Measurements from ENCODE around the gene CHIC2. TPM values are rescaled to one million over a fixed set of nuclear protein-coding genes. Genes with fewer than 3 reads are reported as not detected.
"Not testable (repeated sequence)": the region's sequence is repeated elsewhere in the genome, so short reads cannot be mapped to it uniquely, and the experiment has no call there.

The CHIC2 gene
- total and polyA plus RNA-seq, 2 experiments from 2014 or later, result 111 to 137 TPM

- no peaks in the 10 kb centered on the region for H3K9me3 ChIP-seq (ENCODE audit: low read depth)
- H3K4me1 ChIP-seq (ENCODE audit: insufficient read depth), result peaks cover 72% of the 10 kb centered on the region
- in situ Hi-C loops (cut with MboI), result no loop called here
- peaks cover 77% of the 10 kb centered on the region for H4K20me1 ChIP-seq (ENCODE audit: insufficient read depth)
- no peak overlapping the region for H3K9ac ChIP-seq
- TF ChIP-seq EZH2phosphoT487 (IDR thresholded peaks at IDR 0.05; ENCODE audit: insufficient read depth, low read depth) (no peak), EZH2 (IDR thresholded peaks at IDR 0.05; ENCODE audit: insufficient read depth, poor library complexity, severe bottlenecking) (no peak)
- 95 to 98% methylated on average over 1 of the region's 1 CpG for WGBS, 2 experiments (ENCODE audit: low coverage in 1 of 2, low lambda C conversion rate in 2 of 2, missing lambda C conversion rate in 2 of 2)
- peaks cover 100% of the 10 kb centered on the region for H3K79me2 ChIP-seq (ENCODE audit: insufficient read depth)
- no peak overlapping the region for H2AFZ ChIP-seq
- H3K27ac ChIP-seq, result no peak overlapping the region
- H3F3A ChIP-seq (ENCODE audit: insufficient read depth), result peaks cover 25% of the 10 kb centered on the region
- H3K4me3 ChIP-seq, result no peak overlapping the region
- H3K9me2 ChIP-seq (ENCODE audit: insufficient read depth), result no peaks in the 10 kb centered on the region
- no peak for DNase-seq
- H3K36me3 ChIP-seq (ENCODE audit: low read depth), result peaks cover 7% of the 10 kb centered on the region
- H3K4me2 ChIP-seq (ENCODE audit: unreplicated experiment), result no peak overlapping the region
- no peaks in the 10 kb centered on the region for H3K27me3 ChIP-seq (replicated peaks; ENCODE audit: insufficient read depth)
Measured at GRCh38 chr4:54055494-54055893, 8.9 kb downstream of the CHIC2 start.

GRCh38 chr4:54054501-54054900 is 9.9 kb downstream of the CHIC2 start:
- Histone ChIP-seq H3K36me3 (ENCODE audit: low read depth) (peaks cover 7% of the 10 kb centered on the region), H4K20me1 (ENCODE audit: insufficient read depth) (peaks cover 77% of the 10 kb centered on the region), H3K4me2 (ENCODE audit: unreplicated experiment) (no peak overlapping the region), H2AFZ (no peak overlapping the region), H3K27me3 (replicated peaks; ENCODE audit: insufficient read depth) (no peaks in the 10 kb centered on the region), H3K79me2 (ENCODE audit: insufficient read depth) (peaks cover 100% of the 10 kb centered on the region), H3K27ac (no peak overlapping the region), H3K9ac (no peak overlapping the region), H3K4me3 (no peak overlapping the region), H3K9me2 (ENCODE audit: insufficient read depth) (no peaks in the 10 kb centered on the region), H3K4me1 (ENCODE audit: insufficient read depth) (peaks cover 72% of the 10 kb centered on the region), H3F3A (ENCODE audit: insufficient read depth) (peaks cover 35% of the 10 kb centered on the region), H3K9me3 (ENCODE audit: low read depth) (no peaks in the 10 kb centered on the region)
- DNase-seq, result no peak
- WGBS, 2 experiments (ENCODE audit: low coverage in 1 of 2, low lambda C conversion rate in 2 of 2, missing lambda C conversion rate in 2 of 2), result 99 to 100% methylated on average over 2 of the region's 2 CpGs
- in situ Hi-C loops (cut with MboI), result no loop called here
- TF ChIP-seq EZH2phosphoT487 (IDR thresholded peaks at IDR 0.05; ENCODE audit: insufficient read depth, low read depth), result no peak
- TF ChIP-seq EZH2 (IDR thresholded peaks at IDR 0.05; ENCODE audit: insufficient read depth, poor library complexity, severe bottlenecking), result no peak

GRCh38 chr4:54053322-54053721 is 11.1 kb downstream of the CHIC2 start:
- H3K9me2 ChIP-seq (ENCODE audit: insufficient read depth); H3K27ac ChIP-seq; H3K9ac ChIP-seq; H3K4me3 ChIP-seq; H3K27me3 ChIP-seq (replicated peaks; ENCODE audit: insufficient read depth); H3K9me3 ChIP-seq (ENCODE audit: low read depth); H3K4me2 ChIP-seq (ENCODE audit: unreplicated experiment); DNase-seq; in situ Hi-C loops (cut with MboI); H2AFZ ChIP-seq: not testable (repeated sequence)
- H3K36me3 ChIP-seq (ENCODE audit: low read depth), result peaks cover 16% of the 10 kb centered on the region
- H4K20me1 ChIP-seq (ENCODE audit: insufficient read depth), result peaks cover 82% of the 10 kb centered on the region
- peaks cover 100% of the 10 kb centered on the region for H3K79me2 ChIP-seq (ENCODE audit: insufficient read depth)
- WGBS, 2 experiments (ENCODE audit: low coverage in 1 of 2, low lambda C conversion rate in 2 of 2, missing lambda C conversion rate in 2 of 2), result 79 to 83% methylated on average over 5 of the region's 5 CpGs
- H3F3A ChIP-seq (ENCODE audit: insufficient read depth), result peaks cover 46% of the 10 kb centered on the region
- H3K4me1 ChIP-seq (ENCODE audit: insufficient read depth), result peaks cover 73% of the 10 kb centered on the region

- H3K4me2 ChIP-seq (ENCODE audit: unreplicated experiment), result peak overlapping the region; percentile 51
Measured at GRCh38 chr4:54050214-54050904, 14.0 kb downstream of the CHIC2 start.

GRCh38 chr4:54043630-54044029 is 20.8 kb downstream of the CHIC2 start:
- Histone ChIP-seq H4K20me1 (ENCODE audit: insufficient read depth) (peaks cover 22% of the 10 kb centered on the region), H3K36me3 (ENCODE audit: low read depth) (peaks cover 34% of the 10 kb centered on the region), H3F3A (ENCODE audit: insufficient read depth) (peaks cover 18% of the 10 kb centered on the region), H3K79me2 (ENCODE audit: insufficient read depth) (peaks cover 86% of the 10 kb centered on the region)
- H3K9ac ChIP-seq; H3K4me1 ChIP-seq (ENCODE audit: insufficient read depth); H3K9me3 ChIP-seq (ENCODE audit: low read depth); in situ Hi-C loops (cut with MboI); DNase-seq; H2AFZ ChIP-seq; H3K4me3 ChIP-seq; H3K27ac ChIP-seq; H3K9me2 ChIP-seq (ENCODE audit: insufficient read depth); H3K4me2 ChIP-seq (ENCODE audit: unreplicated experiment); H3K27me3 ChIP-seq (replicated peaks; ENCODE audit: insufficient read depth): not testable (repeated sequence)
- WGBS, 2 experiments (ENCODE audit: low coverage in 1 of 2, low lambda C conversion rate in 2 of 2, missing lambda C conversion rate in 2 of 2), result 73 to 97% methylated on average over 4 of the region's 4 CpGs

More at GRCh38 chr4:54050214-54050904, 14.0 kb downstream of the CHIC2 start:
- no peaks in the 10 kb centered on the region for H3K9me3 ChIP-seq (ENCODE audit: low read depth)
- peaks cover 42% of the 10 kb centered on the region for H3F3A ChIP-seq (ENCODE audit: insufficient read depth)
- TF ChIP-seq EZH2 (IDR thresholded peaks at IDR 0.05; ENCODE audit: insufficient read depth, poor library complexity, severe bottlenecking), result no peak
- TF ChIP-seq EZH2phosphoT487 (IDR thresholded peaks at IDR 0.05; ENCODE audit: insufficient read depth, low read depth), result no peak
- peaks cover 21% of the 10 kb centered on the region for H3K36me3 ChIP-seq (ENCODE audit: low read depth)
- peak overlapping the region; percentile 22 for H3K27ac ChIP-seq
- no peak overlapping the region for H3K4me3 ChIP-seq
- peaks cover 48% of the 10 kb centered on the region for H3K4me1 ChIP-seq (ENCODE audit: insufficient read depth)
- peaks cover 58% of the 10 kb centered on the region; the same call in 1 of the 2 replicates for H4K20me1 ChIP-seq (ENCODE audit: insufficient read depth)
- WGBS, 2 experiments (ENCODE audit: low coverage in 1 of 2, low lambda C conversion rate in 2 of 2, missing lambda C conversion rate in 2 of 2), result 35 to 37% methylated on average over 1 of the region's 1 CpG
- H3K27me3 ChIP-seq (replicated peaks; ENCODE audit: insufficient read depth), result no peaks in the 10 kb centered on the region
- H2AFZ ChIP-seq, result no peak overlapping the region
- DNase-seq, result peak; percentile 41
- in situ Hi-C loops (cut with MboI), result no loop called here
- H3K79me2 ChIP-seq (ENCODE audit: insufficient read depth), result peaks cover 91% of the 10 kb centered on the region
- no peaks in the 10 kb centered on the region for H3K9me2 ChIP-seq (ENCODE audit: insufficient read depth)
- H3K9ac ChIP-seq, result no peak overlapping the region

Measured in GM23248 (cell line).